ENCODE data around the gene HSD17B12.
"Not testable (repeated sequence)": the region's sequence is repeated elsewhere in the genome, so short reads cannot be mapped to it uniquely, and the experiment has no call there.

HSD17B12 gene

DNA sequence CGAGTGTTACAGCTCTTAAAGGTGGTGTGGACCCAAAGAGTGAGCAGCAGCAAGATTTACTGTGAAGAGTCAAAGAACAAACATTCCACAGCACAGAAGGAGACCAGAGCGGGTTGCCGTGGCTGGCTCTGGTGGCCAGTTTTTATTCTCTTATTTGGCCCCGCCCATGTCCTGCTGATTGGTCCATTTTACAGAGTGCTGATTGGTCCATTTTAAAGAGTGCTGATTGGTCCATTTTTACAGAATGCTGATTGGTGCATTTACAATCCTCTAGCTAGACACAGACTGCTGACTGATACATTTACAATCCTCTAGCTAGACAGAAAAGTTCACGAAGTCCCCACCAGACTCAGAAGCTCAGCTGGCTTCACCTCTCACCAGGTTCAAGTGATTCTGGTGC lies 88.1 kb downstream of the HSD17B12 start:
- H2AFZ ChIP-seq (ENCODE audit: low read length); H3K23ac ChIP-seq (ENCODE audit: low read depth, low read length, poor library complexity); H4K8ac ChIP-seq (ENCODE audit: low read depth, low read length); H3K14ac ChIP-seq (ENCODE audit: low read length); H3K4me3 ChIP-seq (ENCODE audit: low read length in 2 of 2); H3K4me2 ChIP-seq (ENCODE audit: insufficient read depth, low read length, poor library complexity, severe bottlenecking); H4K91ac ChIP-seq (ENCODE audit: low read depth, low read length, poor library complexity); H2BK12ac ChIP-seq (ENCODE audit: low read length); H3K4me1 ChIP-seq (ENCODE audit: control insufficient read depth in 2 of 2, insufficient read depth in 1 of 2, low read depth in 1 of 2, low read length in 2 of 2); H3K27ac ChIP-seq (replicated peaks; ENCODE audit: low read length); H2AK5ac ChIP-seq (ENCODE audit: low read depth, low read length); H2BK5ac ChIP-seq (ENCODE audit: low read length); H3K18ac ChIP-seq (ENCODE audit: low read length); H3K9ac ChIP-seq (ENCODE audit: low read depth, low read length, poor library complexity); H3K27me3 ChIP-seq (ENCODE audit: control insufficient read depth in 3 of 3, insufficient read depth in 3 of 3, low read depth in 1 of 3, low read length in 3 of 3); H3K4ac ChIP-seq (ENCODE audit: low read length); H2BK120ac ChIP-seq (ENCODE audit: low read depth, low read length); H3K79me1 ChIP-seq (ENCODE audit: low read depth, low read length); DNase-seq (ENCODE audit: low spot score); H2BK15ac ChIP-seq (ENCODE audit: low read length): not testable (repeated sequence)
- no CpG with 5 or more reads among the region's 5 CpGs for WGBS, 2 donors (ENCODE audit: extremely low coverage in 2 of 2, insufficient read length in 2 of 2, insufficient replicate concordance in 1 of 2)
- Histone ChIP-seq H3K9me3 (replicated peaks in 1 of 2; ENCODE audit: control insufficient read depth in 2 of 2, insufficient read depth in 1 of 2, low read depth in 1 of 2, low read length in 2 of 2) (peaks cover 0 to 15% of the 10 kb centered on the region in 2 donors), H3K36me3 (replicated peaks in 1 of 2; ENCODE audit: control insufficient read depth in 2 of 2, insufficient read depth in 2 of 2, low read length in 2 of 2) (peaks cover 2 to 13% of the 10 kb centered on the region in 2 donors)

DNA sequence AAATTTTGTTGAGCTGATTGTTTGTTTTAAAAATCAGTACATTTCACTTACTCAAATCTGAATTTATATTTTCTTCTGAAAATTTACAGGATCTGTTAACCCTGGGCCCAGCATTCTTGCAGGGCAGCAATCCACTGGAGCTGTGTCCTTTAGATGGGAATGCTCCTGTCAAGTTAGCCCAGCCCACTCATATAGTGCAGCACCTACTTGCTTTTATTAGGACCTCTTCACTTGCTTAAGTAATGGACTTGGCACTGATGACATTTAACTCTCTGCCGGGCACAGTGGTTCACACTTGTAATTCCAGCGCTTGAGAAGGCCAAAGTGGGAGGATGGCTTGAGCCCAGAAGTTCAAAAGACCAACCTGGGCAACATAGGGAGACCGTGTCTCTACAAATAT lies 89.6 kb downstream of the HSD17B12 start:
- H3K4me3 ChIP-seq (ENCODE audit: low read length in 2 of 2): no peak overlapping the region
- no peaks in the 10 kb centered on the region for H3K79me1 ChIP-seq (ENCODE audit: low read depth, low read length)
- no peak overlapping the region for H3K23ac ChIP-seq (ENCODE audit: low read depth, low read length, poor library complexity)
- no peak overlapping the region for H3K18ac ChIP-seq (ENCODE audit: low read length)
- no peak overlapping the region for H3K4me2 ChIP-seq (ENCODE audit: insufficient read depth, low read length, poor library complexity, severe bottlenecking)
- peaks cover 0 to 9% of the 10 kb centered on the region in 2 donors for H3K9me3 ChIP-seq (replicated peaks in 1 of 2; ENCODE audit: control insufficient read depth in 2 of 2, insufficient read depth in 1 of 2, low read depth in 1 of 2, low read length in 2 of 2)
- no peak overlapping the region for H2BK5ac ChIP-seq (ENCODE audit: low read length)
- H2AFZ ChIP-seq (ENCODE audit: low read length): no peak overlapping the region
- no peak overlapping the region for H4K8ac ChIP-seq (ENCODE audit: low read depth, low read length)
- no CpG with 5 or more reads among the region's 3 CpGs for WGBS, 2 donors (ENCODE audit: extremely low coverage in 2 of 2, insufficient read length in 2 of 2, insufficient replicate concordance in 1 of 2)
- no peaks in the 10 kb centered on the region for H3K4me1 ChIP-seq (ENCODE audit: control insufficient read depth in 2 of 2, insufficient read depth in 1 of 2, low read depth in 1 of 2, low read length in 2 of 2)
- H3K14ac ChIP-seq (ENCODE audit: low read length): no peak overlapping the region
- no peak overlapping the region for H3K4ac ChIP-seq (ENCODE audit: low read length)
- no peak overlapping the region for H3K27ac ChIP-seq (replicated peaks; ENCODE audit: low read length)
- H2BK120ac ChIP-seq (ENCODE audit: low read depth, low read length): no peak overlapping the region
- no peak overlapping the region for H3K9ac ChIP-seq (ENCODE audit: low read depth, low read length, poor library complexity)
- H3K36me3 ChIP-seq (replicated peaks in 1 of 2; ENCODE audit: control insufficient read depth in 2 of 2, insufficient read depth in 2 of 2, low read length in 2 of 2): peaks cover 2 to 15% of the 10 kb centered on the region in 2 donors
- H3K27me3 ChIP-seq (ENCODE audit: control insufficient read depth in 3 of 3, insufficient read depth in 3 of 3, low read depth in 1 of 3, low read length in 3 of 3): no peaks in the 10 kb centered on the region
- no peak overlapping the region for H2BK12ac ChIP-seq (ENCODE audit: low read length)
- H2AK5ac ChIP-seq (ENCODE audit: low read depth, low read length): no peak overlapping the region
- no peak overlapping the region for H2BK15ac ChIP-seq (ENCODE audit: low read length)
- no peak overlapping the region for H4K91ac ChIP-seq (ENCODE audit: low read depth, low read length, poor library complexity)
- DNase-seq (ENCODE audit: low spot score): no peak

DNA sequence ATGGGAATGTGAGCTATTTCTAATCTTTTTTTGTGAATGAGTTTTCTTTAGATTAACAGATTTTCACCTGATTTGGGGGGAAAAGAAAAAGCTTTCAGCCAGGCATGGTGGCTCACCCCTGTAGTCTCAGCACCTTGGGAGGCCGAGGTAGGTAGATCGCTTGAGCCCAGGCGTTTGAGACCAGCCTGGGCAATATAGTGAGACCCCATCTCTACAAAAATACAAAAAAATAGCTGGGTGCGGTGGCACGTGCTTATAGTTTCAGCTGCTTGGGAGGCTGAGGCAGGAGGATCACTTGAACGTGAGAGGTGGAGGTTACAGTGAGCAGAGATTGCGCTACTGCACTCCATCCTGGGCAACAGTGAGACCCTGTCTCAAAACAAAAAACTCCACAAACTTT lies 92.2 kb downstream of the HSD17B12 start:
- H3K9ac ChIP-seq (ENCODE audit: low read depth, low read length, poor library complexity): no peak overlapping the region
- no peak overlapping the region for H4K91ac ChIP-seq (ENCODE audit: low read depth, low read length, poor library complexity)
- H3K4me3 ChIP-seq (ENCODE audit: low read length in 2 of 2): no peak overlapping the region
- H3K27me3 ChIP-seq (ENCODE audit: control insufficient read depth in 3 of 3, insufficient read depth in 3 of 3, low read depth in 1 of 3, low read length in 3 of 3): no peaks in the 10 kb centered on the region
- no peaks in the 10 kb centered on the region for H3K4me1 ChIP-seq (ENCODE audit: control insufficient read depth in 2 of 2, insufficient read depth in 1 of 2, low read depth in 1 of 2, low read length in 2 of 2)
- no peak overlapping the region for H2BK15ac ChIP-seq (ENCODE audit: low read length)
- H4K8ac ChIP-seq (ENCODE audit: low read depth, low read length): no peak overlapping the region
- no peak overlapping the region for H2AK5ac ChIP-seq (ENCODE audit: low read depth, low read length)
- H3K36me3 ChIP-seq (replicated peaks in 1 of 2; ENCODE audit: control insufficient read depth in 2 of 2, insufficient read depth in 2 of 2, low read length in 2 of 2): peaks cover 2 to 16% of the 10 kb centered on the region in 2 donors
- no peak overlapping the region for H2BK5ac ChIP-seq (ENCODE audit: low read length)
- H3K18ac ChIP-seq (ENCODE audit: low read length): no peak overlapping the region
- H2BK120ac ChIP-seq (ENCODE audit: low read depth, low read length): no peak overlapping the region
- H3K27ac ChIP-seq (replicated peaks; ENCODE audit: low read length): no peak overlapping the region
- H2AFZ ChIP-seq (ENCODE audit: low read length): no peak overlapping the region
- no peak overlapping the region for H3K4ac ChIP-seq (ENCODE audit: low read length)
- no peak overlapping the region for H3K14ac ChIP-seq (ENCODE audit: low read length)
- no peak overlapping the region for H2BK12ac ChIP-seq (ENCODE audit: low read length)
- peaks cover 0 to 7% of the 10 kb centered on the region in 2 donors for H3K9me3 ChIP-seq (replicated peaks in 1 of 2; ENCODE audit: control insufficient read depth in 2 of 2, insufficient read depth in 1 of 2, low read depth in 1 of 2, low read length in 2 of 2)
- DNase-seq (ENCODE audit: low spot score): no peak
- WGBS, 2 donors (ENCODE audit: extremely low coverage in 2 of 2, insufficient read length in 2 of 2, insufficient replicate concordance in 1 of 2): no CpG with 5 or more reads among the region's 7 CpGs
- H3K4me2 ChIP-seq (ENCODE audit: insufficient read depth, low read length, poor library complexity, severe bottlenecking): no peak overlapping the region
- no peak overlapping the region for H3K23ac ChIP-seq (ENCODE audit: low read depth, low read length, poor library complexity)
- no peaks in the 10 kb centered on the region for H3K79me1 ChIP-seq (ENCODE audit: low read depth, low read length)

DNA sequence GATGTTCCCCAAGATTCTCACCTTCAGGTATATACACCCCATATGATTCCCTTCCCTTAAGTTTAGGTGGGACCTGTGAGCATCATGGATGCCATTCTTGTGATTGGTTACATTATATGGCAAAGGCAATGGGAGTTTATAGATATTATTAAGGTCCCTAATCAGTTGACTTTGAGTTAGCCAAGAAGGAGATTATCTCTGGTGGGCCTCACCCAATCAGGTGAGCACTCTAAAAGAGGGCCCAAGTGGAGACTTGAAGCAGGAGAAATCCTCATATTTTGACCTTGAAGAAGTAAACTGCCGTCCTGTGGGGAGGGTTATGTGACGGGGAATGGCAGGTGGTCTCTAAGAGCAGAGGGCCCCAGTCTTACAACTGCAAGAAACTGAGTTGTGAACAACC lies 94.2 kb downstream of the HSD17B12 start:
- Histone ChIP-seq H2AFZ (ENCODE audit: low read length) (no peak overlapping the region), H3K36me3 (replicated peaks in 1 of 2; ENCODE audit: control insufficient read depth in 2 of 2, insufficient read depth in 2 of 2, low read length in 2 of 2) (peaks cover 2 to 9% of the 10 kb centered on the region in 2 donors), H3K79me1 (ENCODE audit: low read depth, low read length) (no peaks in the 10 kb centered on the region), H3K9me3 (replicated peaks in 1 of 2; ENCODE audit: control insufficient read depth in 2 of 2, insufficient read depth in 1 of 2, low read depth in 1 of 2, low read length in 2 of 2) (peaks cover 0 to 5% of the 10 kb centered on the region in 2 donors), H3K4me2 (ENCODE audit: insufficient read depth, low read length, poor library complexity, severe bottlenecking) (no peak overlapping the region), H3K23ac (ENCODE audit: low read depth, low read length, poor library complexity) (no peak overlapping the region), H3K4ac (ENCODE audit: low read length) (no peak overlapping the region), H2BK5ac (ENCODE audit: low read length) (no peak overlapping the region), H2AK5ac (ENCODE audit: low read depth, low read length) (no peak overlapping the region), H3K9ac (ENCODE audit: low read depth, low read length, poor library complexity) (no peak overlapping the region), H3K18ac (ENCODE audit: low read length) (no peak overlapping the region), H2BK15ac (ENCODE audit: low read length) (no peak overlapping the region), H4K8ac (ENCODE audit: low read depth, low read length) (no peak overlapping the region), H2BK120ac (ENCODE audit: low read depth, low read length) (no peak overlapping the region), H3K4me3 (ENCODE audit: low read length in 2 of 2) (no peak overlapping the region), H3K27me3 (ENCODE audit: control insufficient read depth in 3 of 3, insufficient read depth in 3 of 3, low read depth in 1 of 3, low read length in 3 of 3) (no peaks in the 10 kb centered on the region), H3K14ac (ENCODE audit: low read length) (no peak overlapping the region), H3K4me1 (ENCODE audit: control insufficient read depth in 2 of 2, insufficient read depth in 1 of 2, low read depth in 1 of 2, low read length in 2 of 2) (no peaks in the 10 kb centered on the region), H3K27ac (replicated peaks; ENCODE audit: low read length) (no peak overlapping the region), H4K91ac (ENCODE audit: low read depth, low read length, poor library complexity) (no peak overlapping the region), H2BK12ac (ENCODE audit: low read length) (no peak overlapping the region)
- no CpG with 5 or more reads among the region's 2 CpGs for WGBS, 2 donors (ENCODE audit: extremely low coverage in 2 of 2, insufficient read length in 2 of 2, insufficient replicate concordance in 1 of 2)
- DNase-seq (ENCODE audit: low spot score): no peak
